ENCODE data around the gene RNGTT. TPM values are rescaled to one million over a fixed set of nuclear protein-coding genes. Genes with fewer than 3 reads are reported as not detected.

RNGTT gene
- total RNA-seq, 2 experiments from 2014 or later = 22.1 to 22.2 TPM

GRCh38 chr6:88574651-88575050 lies 388.8 kb downstream of the RNGTT start:
- Mint-ChIP-seq H3K4me1 (ENCODE audit: low read depth) (no peaks in the 10 kb centered on the region), H3K27ac (no peak overlapping the region), H3K36me3 (ENCODE audit: low read depth) (no peaks in the 10 kb centered on the region), H3K9me3 (no peaks in the 10 kb centered on the region), H3K27me3 (no peaks in the 10 kb centered on the region), H3K4me3 (no peak overlapping the region)
- CTCF ChIA-PET = no interaction called here
- DNase-seq = no peak
- POLR2A ChIA-PET = no interaction called here
- ATAC-seq = no peak
- TF ChIP-seq CTCF (IDR thresholded peaks at IDR 0.05) = no peak
- intact Hi-C loops (cut with micrococcal nuclease) = no loop called here

- Mint-ChIP-seq H3K4me3 (no peak overlapping the region), H3K9me3 (peaks cover 2% of the 10 kb centered on the region), H3K36me3 (ENCODE audit: low read depth) (no peaks in the 10 kb centered on the region), H3K4me1 (ENCODE audit: low read depth) (no peaks in the 10 kb centered on the region), H3K27me3 (no peaks in the 10 kb centered on the region), H3K27ac (no peak overlapping the region)
- no peak for TF ChIP-seq CTCF (IDR thresholded peaks at IDR 0.05)
- ATAC-seq (no peak), DNase-seq (no peak)
- intact Hi-C loops (cut with micrococcal nuclease) = no loop called here
- ChIA-PET POLR2A (interaction anchor here (0.6 kb wide), 1 partner anchor 1473 kb away, joined by 3 read pairs; no protein-coding TSS in a partner anchor), CTCF (no interaction called here)
These were observed 389.4 kb downstream of the RNGTT start for GRCh38 chr6:88574031-88574430.

GRCh38 chr6:88573561-88573960 lies 389.9 kb downstream of the RNGTT start:
- Mint-ChIP-seq H3K9me3 (peaks cover 2% of the 10 kb centered on the region), H3K27ac (no peak overlapping the region), H3K27me3 (no peaks in the 10 kb centered on the region), H3K4me1 (ENCODE audit: low read depth) (no peaks in the 10 kb centered on the region), H3K36me3 (ENCODE audit: low read depth) (no peaks in the 10 kb centered on the region), H3K4me3 (no peak overlapping the region)
- intact Hi-C loops (cut with micrococcal nuclease) = no loop called here
- ChIA-PET CTCF (no interaction called here), POLR2A (interaction anchor here (0.6 kb wide), 1 partner anchor 1473 kb away, joined by 3 read pairs; no protein-coding TSS in a partner anchor)
- no peak for TF ChIP-seq CTCF (IDR thresholded peaks at IDR 0.05)
- DNase-seq = no peak
- ATAC-seq = no peak

- H3K27ac Mint-ChIP-seq = no peak overlapping the region
These were observed 390.8 kb downstream of the RNGTT start for GRCh38 chr6:88572449-88573139.

More at GRCh38 chr6:88572449-88573139, 390.8 kb downstream of the RNGTT start:
- Mint-ChIP-seq H3K9me3 (peaks cover 2% of the 10 kb centered on the region), H3K4me3 (no peak overlapping the region), H3K4me1 (ENCODE audit: low read depth) (no peaks in the 10 kb centered on the region), H3K36me3 (ENCODE audit: low read depth) (no peaks in the 10 kb centered on the region), H3K27me3 (no peaks in the 10 kb centered on the region)
- TF ChIP-seq CTCF (IDR thresholded peaks at IDR 0.05) = no peak
- DNase-seq (no peak), ATAC-seq (no peak)
- ChIA-PET POLR2A (no interaction called here), CTCF (no interaction called here)
- intact Hi-C loops (cut with micrococcal nuclease) = no loop called here

Data from activated CD8-positive, alpha-beta T cell treated with anti-CD3 and anti-CD28 coated beads for 36 hours (primary cell).